Myometrial cell (primary cell): Measurements from ENCODE around the gene ST8SIA5. TPM values are rescaled to one million over a fixed set of nuclear protein-coding genes. Genes with fewer than 3 reads are reported as not detected.

Experiments used
- total RNA-seq: library from RNA; depleted of rRNA; stranded (reverse); fragments of >200 nt; gene quantifications from 2 replicates; pipeline ENCODE4 v1.2.3, GENCODE V29; 2015

ST8SIA5 gene, protein sequence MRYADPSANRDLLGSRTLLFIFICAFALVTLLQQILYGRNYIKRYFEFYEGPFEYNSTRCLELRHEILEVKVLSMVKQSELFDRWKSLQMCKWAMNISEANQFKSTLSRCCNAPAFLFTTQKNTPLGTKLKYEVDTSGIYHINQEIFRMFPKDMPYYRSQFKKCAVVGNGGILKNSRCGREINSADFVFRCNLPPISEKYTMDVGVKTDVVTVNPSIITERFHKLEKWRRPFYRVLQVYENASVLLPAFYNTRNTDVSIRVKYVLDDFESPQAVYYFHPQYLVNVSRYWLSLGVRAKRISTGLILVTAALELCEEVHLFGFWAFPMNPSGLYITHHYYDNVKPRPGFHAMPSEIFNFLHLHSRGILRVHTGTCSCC
- total RNA-seq = not detected in 2 replicates

DNA sequence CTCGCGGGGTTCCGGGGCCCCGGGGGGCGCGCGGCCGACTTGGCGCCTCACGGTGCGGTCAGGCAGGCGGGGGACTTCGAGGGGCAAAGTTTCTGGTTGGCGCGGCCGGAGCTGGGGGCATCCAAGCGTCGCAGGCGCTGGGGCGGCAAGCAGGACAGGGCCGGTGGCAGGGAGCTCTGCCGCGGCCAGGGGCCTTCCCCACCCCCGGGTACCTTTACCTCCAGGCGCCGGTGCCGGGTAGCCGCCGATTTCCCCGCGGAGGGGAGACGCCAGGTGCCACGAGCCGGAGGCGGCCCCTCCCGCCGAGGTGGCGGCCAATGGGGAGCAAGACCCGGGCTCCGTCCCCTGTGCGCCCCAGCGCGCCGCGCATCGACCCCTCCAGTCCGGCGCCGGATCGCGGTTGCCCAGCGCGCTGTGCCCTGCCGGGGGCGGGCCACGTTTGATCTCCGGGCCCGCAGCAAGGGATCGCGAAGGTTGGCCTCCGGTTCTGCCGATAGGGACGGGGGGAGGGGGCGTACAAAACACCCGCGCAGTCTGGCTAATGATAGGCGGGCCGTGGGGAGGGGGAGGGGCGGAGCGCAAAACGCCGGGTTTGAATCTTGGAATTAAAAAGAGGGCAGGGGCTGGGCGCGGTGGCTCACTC is at the start of gene ST8SIA5:
Gene ST8SIA5 (minus strand): TSS at position 495 of the 643 bp plus-strand sequence. CDS start 545 bp downstream, outside the sequence.

DNA sequence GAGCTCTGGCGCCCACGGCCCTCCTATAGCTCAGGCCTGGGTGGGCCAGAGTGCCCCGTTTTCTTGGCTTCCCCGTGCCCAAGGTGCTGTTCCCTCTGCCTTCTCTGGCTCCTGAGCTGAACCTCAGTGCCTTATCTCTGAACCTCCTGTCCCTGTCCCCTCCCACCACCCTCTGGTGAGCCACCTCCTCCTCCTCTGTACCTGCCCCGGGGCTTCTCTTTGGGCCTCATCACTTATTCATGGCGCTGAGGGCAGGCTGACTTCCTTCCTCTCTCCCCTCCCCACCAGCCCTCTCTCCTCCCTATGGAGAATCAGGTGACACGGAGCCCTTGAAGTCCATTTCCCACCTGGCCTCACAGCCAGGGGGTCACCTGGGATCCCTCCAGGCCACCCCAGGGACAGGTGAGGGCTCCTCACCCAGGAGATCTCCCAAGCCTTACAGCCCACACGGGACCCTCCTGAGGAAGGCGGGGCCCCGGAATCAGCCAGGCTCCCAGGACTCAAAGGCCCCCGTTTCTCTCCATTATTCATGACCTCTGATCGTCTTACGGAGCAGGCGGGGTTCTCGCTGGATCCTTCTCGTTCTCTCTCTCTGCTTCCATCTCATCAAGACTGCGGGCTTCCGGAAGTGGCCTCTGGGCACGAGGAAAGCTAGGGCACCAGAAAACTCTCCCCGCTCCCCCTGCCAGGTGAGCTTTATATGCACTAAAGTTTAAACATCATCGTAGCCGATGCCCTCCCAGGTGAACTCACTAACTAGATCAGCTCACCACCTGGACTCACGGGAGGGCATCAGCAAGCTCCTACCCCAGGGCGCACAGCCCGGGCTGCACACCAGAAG is 99.5 kb downstream of the ST8SIA5 start, which contains the start of gene LOXHD1:
Gene LOXHD1 (minus strand): TSS at position 106 of the 841 bp plus-strand sequence. CDS start 187 bp downstream, outside the sequence.

Other genes with a start within 250 kb of the ST8SIA5 start
- gene LOXHD1, start 99.8 kb downstream of the ST8SIA5 start, total RNA-seq = not detected in 2 replicates
- 9.2 and 12.9 TPM in 2 replicates for gene PIAS2, start 160.5 kb upstream of the ST8SIA5 start, total RNA-seq
- 0.86 and 1.4 TPM in 2 replicates for gene KATNAL2, start 160.5 kb upstream of the ST8SIA5 start, total RNA-seq